VCaP (cell line): ENCODE measurements around the gene RYR2.

ENCODE experiments used
- H3K27ac ChIP-seq: fragments of 450-650 bp; 2 replicates; pipeline ENCODE4 v1.5.1; 2017
- TF ChIP-seq, protein P1 (sequence below): fragments of 450-650 bp; conservative IDR thresholded peaks from 2 replicates; pipeline ENCODE4 v1.5.1; 2017; ENCODE audit warnings: mild to moderate bottlenecking, moderate library complexity

RYR2 gene

DNA sequence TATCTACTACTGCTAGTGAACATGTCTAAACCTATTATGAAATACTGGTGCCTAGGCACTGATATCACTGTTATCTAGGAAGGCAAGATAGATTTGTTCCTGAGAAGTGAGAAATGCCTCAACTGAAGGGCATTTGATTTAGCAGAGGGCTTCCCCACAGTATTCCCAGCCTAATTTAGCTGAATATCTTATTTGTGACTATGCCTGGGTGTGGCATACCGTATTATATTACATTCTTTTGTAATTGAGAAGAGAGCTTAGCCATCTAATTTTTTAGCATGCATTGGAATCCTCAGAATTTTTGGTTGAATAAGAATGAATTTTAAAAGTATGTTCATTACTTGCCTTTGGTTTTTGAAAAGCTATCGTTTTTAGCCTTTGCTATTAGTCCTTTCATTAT lies 749.6 kb downstream of the RYR2 start:
- H3K27ac ChIP-seq, result no peak overlapping the region
- TF ChIP-seq, protein P1, sequence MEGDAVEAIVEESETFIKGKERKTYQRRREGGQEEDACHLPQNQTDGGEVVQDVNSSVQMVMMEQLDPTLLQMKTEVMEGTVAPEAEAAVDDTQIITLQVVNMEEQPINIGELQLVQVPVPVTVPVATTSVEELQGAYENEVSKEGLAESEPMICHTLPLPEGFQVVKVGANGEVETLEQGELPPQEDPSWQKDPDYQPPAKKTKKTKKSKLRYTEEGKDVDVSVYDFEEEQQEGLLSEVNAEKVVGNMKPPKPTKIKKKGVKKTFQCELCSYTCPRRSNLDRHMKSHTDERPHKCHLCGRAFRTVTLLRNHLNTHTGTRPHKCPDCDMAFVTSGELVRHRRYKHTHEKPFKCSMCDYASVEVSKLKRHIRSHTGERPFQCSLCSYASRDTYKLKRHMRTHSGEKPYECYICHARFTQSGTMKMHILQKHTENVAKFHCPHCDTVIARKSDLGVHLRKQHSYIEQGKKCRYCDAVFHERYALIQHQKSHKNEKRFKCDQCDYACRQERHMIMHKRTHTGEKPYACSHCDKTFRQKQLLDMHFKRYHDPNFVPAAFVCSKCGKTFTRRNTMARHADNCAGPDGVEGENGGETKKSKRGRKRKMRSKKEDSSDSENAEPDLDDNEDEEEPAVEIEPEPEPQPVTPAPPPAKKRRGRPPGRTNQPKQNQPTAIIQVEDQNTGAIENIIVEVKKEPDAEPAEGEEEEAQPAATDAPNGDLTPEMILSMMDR, result no peak

DNA sequence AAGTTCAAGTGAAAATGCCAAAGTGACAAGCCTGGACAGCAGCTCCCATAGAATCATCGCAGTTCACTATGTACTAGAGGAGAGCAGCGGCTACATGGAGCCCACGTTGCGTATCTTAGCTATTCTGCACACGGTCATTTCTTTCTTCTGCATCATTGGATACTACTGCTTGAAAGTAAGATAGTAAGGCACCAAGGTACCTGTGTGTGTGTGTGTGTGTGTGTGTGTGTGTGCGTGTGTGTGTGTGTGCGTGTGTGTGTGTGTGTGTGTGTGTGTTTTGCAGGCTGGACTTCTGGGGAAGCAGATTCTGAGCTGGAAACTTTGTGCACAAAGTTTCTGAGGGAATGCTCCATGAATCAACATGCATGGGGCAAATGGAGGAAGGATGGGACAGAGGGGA lies 750.2 kb downstream of the RYR2 start:
- TF ChIP-seq, protein P1, result no peak
- no peak overlapping the region for H3K27ac ChIP-seq

DNA sequence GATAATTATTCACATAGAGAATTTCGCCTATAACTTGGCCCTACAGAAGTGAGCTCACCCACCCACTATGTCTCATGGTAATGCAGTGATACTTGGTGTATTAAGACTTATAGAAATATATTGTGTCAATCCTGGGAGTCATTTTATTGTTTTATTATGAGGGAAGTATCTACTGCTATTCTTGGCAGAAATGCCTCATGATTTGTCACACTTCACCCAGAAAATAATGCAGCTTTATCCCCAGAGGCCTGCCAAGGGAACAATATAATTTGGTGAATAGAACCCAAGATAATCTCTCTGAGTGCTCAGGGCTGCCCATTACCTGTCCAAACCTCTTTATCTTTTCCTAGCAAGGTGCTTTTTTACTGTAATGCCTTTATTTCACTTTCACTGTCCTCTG lies 750.7 kb downstream of the RYR2 start:
- TF ChIP-seq, protein P1, result no peak
- no peak overlapping the region for H3K27ac ChIP-seq

- H3K27ac ChIP-seq, result no peak overlapping the region
- TF ChIP-seq, protein P1, result no peak
Observed at GRCh38 chr1:237794071-237794470, 752.1 kb downstream of the RYR2 start.

- TF ChIP-seq, protein P1, result no peak
- no peak overlapping the region for H3K27ac ChIP-seq
Observed at GRCh38 chr1:237795558-237795957, 753.6 kb downstream of the RYR2 start.

DNA sequence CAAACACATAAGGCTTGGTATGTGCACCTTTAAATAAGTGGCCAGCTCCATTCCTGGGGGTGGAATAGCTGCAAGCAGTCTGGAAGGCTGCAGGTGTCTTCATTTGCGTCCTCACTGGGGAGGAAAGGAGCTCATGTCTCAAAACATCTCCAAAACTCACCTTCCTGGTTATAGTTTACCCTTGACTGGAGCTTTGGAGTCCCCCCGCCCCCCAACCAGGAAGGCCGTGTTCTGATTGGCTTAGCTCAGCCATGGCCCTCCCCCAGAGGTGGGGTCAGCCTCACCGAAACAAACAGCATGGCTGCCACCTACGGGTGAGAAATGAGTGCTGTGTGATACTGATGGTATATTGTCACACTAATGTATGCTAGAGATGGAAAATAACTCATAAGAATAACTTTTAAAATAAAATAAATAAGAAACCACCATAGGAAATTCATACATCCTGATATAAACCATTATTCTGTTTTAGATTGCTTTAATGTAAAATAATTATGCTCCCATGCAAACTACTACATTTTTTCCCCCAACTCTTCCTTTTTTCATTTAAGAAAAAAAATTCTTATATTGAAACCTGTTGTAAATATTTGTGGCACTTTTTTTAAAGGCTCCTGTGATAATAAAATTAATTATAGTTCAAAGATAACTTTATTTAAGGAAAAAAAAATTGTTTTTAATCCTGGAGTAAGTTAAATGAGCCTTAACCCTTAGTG lies 757.9 kb downstream of the RYR2 start:
- TF ChIP-seq, protein P1, result peak; percentile 79
- no peak overlapping the region for H3K27ac ChIP-seq

DNA sequence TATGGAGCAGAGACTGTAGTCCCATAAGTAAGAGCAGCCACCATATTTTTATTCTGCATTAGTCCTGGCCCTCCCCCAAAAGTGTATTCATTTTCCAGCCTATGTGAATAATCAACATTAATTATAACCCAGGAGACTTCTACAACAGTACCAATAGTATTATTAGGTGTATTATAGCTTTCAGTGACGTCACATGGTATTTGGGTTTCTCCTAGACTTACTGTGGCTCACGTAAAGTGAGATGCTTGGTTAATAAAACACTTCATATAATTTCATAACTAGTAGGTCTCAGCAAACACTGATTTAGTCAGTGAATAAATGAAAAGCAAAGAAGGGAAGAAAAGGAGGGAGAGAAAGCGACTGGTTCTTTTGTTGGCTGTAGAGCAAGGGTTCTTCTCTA lies 762.5 kb downstream of the RYR2 start:
- TF ChIP-seq, protein P1, result no peak
- no peak overlapping the region for H3K27ac ChIP-seq
